HepG2 (cell line): ENCODE measurements around the gene BMPR2. TPM values are rescaled to one million over a fixed set of nuclear protein-coding genes. Genes with fewer than 3 reads are reported as not detected.

ENCODE experiments used
- ARNTL ChIP-seq: sonication (generic); formaldehyde crosslinking; IDR thresholded peaks from 2 replicates; pipeline ENCODE4 v1.4.0; 2020; ENCODE audit warnings: mild to moderate bottlenecking, missing genetic modification reagents
- CCAR2 ChIP-seq: fragments of 200-400 bp; formaldehyde crosslinking; optimal IDR thresholded peaks from 2 replicates; pipeline ENCODE3; 2018; ENCODE audit warnings: low read depth, mild to moderate bottlenecking, low read length, moderate library complexity
- DDIT3 ChIP-seq: sonication (generic); formaldehyde crosslinking; IDR thresholded peaks from 2 replicates; pipeline ENCODE4 v1.4.0; 2020; ENCODE audit warnings: mild to moderate bottlenecking, missing genetic modification reagents
- ETV5 ChIP-seq: IDR thresholded peaks from 2 replicates; pipeline ENCODE4 v1.6.1; 2018; ENCODE audit warnings: missing biosample characterization, missing genetic modification reagents, inconsistent platforms, borderline replicate concordance
- FOXK1 ChIP-seq: sonication (generic); formaldehyde crosslinking; IDR thresholded peaks from 2 replicates; pipeline ENCODE4 v1.4.0; 2020; ENCODE audit warnings: low read depth, missing genetic modification reagents, borderline replicate concordance
- HDAC1 ChIP-seq: sonication (generic); formaldehyde crosslinking; IDR thresholded peaks from 2 replicates; pipeline ENCODE4 v1.5.1; 2020; ENCODE audit warnings: mild to moderate bottlenecking, missing genetic modification reagents
- IRF1 ChIP-seq: sonication (generic); formaldehyde crosslinking; IDR thresholded peaks from 2 replicates; pipeline ENCODE4 v1.4.0; 2020; ENCODE audit warnings: low read depth, mild to moderate bottlenecking, missing genetic modification reagents
- JARID2 ChIP-seq: sonication (generic); formaldehyde crosslinking; IDR thresholded peaks from 2 replicates; pipeline ENCODE4 v1.8.1; 2023; ENCODE audit warnings: missing genetic modification reagents, inconsistent platforms; ENCODE audit not compliant: insufficient replicate concordance
- MTF1 ChIP-seq: sonication (generic); formaldehyde crosslinking; IDR thresholded peaks from 2 replicates; pipeline ENCODE4 v1.5.0; 2020; ENCODE audit warnings: missing genetic modification reagents
- NFRKB ChIP-seq: fragments of 450-650 bp; IDR thresholded peaks from 2 replicates; pipeline ENCODE4 v1.6.1; 2017
- SRSF4 ChIP-seq: fragments of 200-400 bp; formaldehyde crosslinking; IDR thresholded peaks from one replicate; pipeline ENCODE4 v1.6.1; 2018; ENCODE audit warnings: mild to moderate bottlenecking, low read depth, low read length, moderate library complexity; ENCODE audit not compliant: poor library complexity, severe bottlenecking
- ZFP91 ChIP-seq: sonication (generic); formaldehyde crosslinking; IDR thresholded peaks from 2 replicates; pipeline ENCODE4 v1.9.0; 2022; ENCODE audit warnings: missing genetic modification reagents, mild to moderate bottlenecking, borderline replicate concordance
- ZNF207 ChIP-seq: fragments of 450-650 bp; IDR thresholded peaks from 2 replicates; pipeline ENCODE4 v1.6.1; 2016; ENCODE audit warnings: antibody characterized with exemption, borderline replicate concordance
- ZNF275 ChIP-seq: sonication (generic); formaldehyde crosslinking; IDR thresholded peaks from 2 replicates; pipeline ENCODE4 v1.8.0; 2022; ENCODE audit warnings: missing genetic modification reagents, mild to moderate bottlenecking, inconsistent platforms, borderline replicate concordance
- ZNF546 ChIP-seq: sonication (generic); formaldehyde crosslinking; conservative IDR thresholded peaks from 2 replicates; pipeline ENCODE4 v1.8.1; 2023; ENCODE audit warnings: mild to moderate bottlenecking, missing genetic modification reagents
- ZNF550 ChIP-seq: sonication (generic); formaldehyde crosslinking; IDR thresholded peaks from 2 replicates; pipeline ENCODE4 v1.4.0; 2020; ENCODE audit warnings: mild to moderate bottlenecking, missing genetic modification reagents, borderline replicate concordance
- ZNF660 ChIP-seq: sonication (generic); formaldehyde crosslinking; IDR thresholded peaks from 2 replicates; pipeline ENCODE4 v1.5.1; 2020; ENCODE audit warnings: mild to moderate bottlenecking, low read depth, missing genetic modification reagents, borderline replicate concordance
- ZNF747 ChIP-seq: sonication (generic); formaldehyde crosslinking; IDR thresholded peaks from 2 replicates; pipeline ENCODE4 v1.8.1; 2023; ENCODE audit warnings: missing genetic modification reagents, mild to moderate bottlenecking, borderline replicate concordance
- ZSCAN9 ChIP-seq: IDR thresholded peaks from 2 replicates; pipeline ENCODE4 v1.6.1; 2016; ENCODE audit warnings: borderline replicate concordance
- polyA plus RNA-seq, 8 experiments: library from polyadenylated mRNA; depleted of rRNA in 3 of 8; stranded (reverse) in 7 of 8; unstranded in 1 of 8; fragments of >200 nt; fragmentation: Illumina TruSeq in 4 of 8; extraction: Trizol in 4 of 8; gene quantifications; 2 replicates each; pipeline versions ENCODE4 v1.2.1 to v1.2.3, GENCODE V29; 2011 to 2016; ENCODE audit warnings: low read depth in 4 of 8, missing spikeins in 1 of 8, mixed read lengths in 1 of 8; ENCODE audit not compliant: insufficient read depth in 1 of 8
- total RNA-seq, 5 experiments: library from RNA; depleted of rRNA; stranded (reverse); fragments of >200 nt; fragmentation: Illumina TruSeq; extraction: Trizol; gene quantifications; 2 replicates each; pipeline ENCODE4 v1.2.3, GENCODE V29; 2016; ENCODE audit warnings: low read depth in 1 of 5

The BMPR2 gene
- total and polyA plus RNA-seq, 2 of the 13 experiments (the other 11 are each of a cell fraction or from before 2014, with no cell fraction given) = 5.5 to 10.3 TPM

- TF ChIP-seq ZFP91 (CRISPR knock-in tag) (peak; percentile 74; the same call in 1 of the 2 replicates), ZSCAN9 (CRISPR knock-in tag) (no peak), ETV5 (CRISPR knock-in tag) (peak; percentile 42; the same call in 1 of the 2 replicates), HDAC1 (peak; percentile 65), FOXK1 (CRISPR knock-in tag) (peak; percentile 90), MTF1 (CRISPR knock-in tag) (no peak), DDIT3 (no peak), ZNF207 (no peak), SRSF4 (no peak), ZNF546 (CRISPR knock-in tag) (no peak; the same call in 1 of the 2 replicates), ZNF747 (CRISPR knock-in tag) (peak; percentile 19; the same call in 1 of the 2 replicates), ZNF660 (no peak), ZNF275 (CRISPR knock-in tag) (no peak), ARNTL (CRISPR knock-in tag) (0 out of 2 replicates have a peak, but pooled peaks have one; percentile 38), JARID2 (CRISPR knock-in tag) (no peak), CCAR2 (no peak), ZNF550 (no peak), IRF1 (no peak), NFRKB (no peak)
Observed at GRCh38 chr2:202588647-202589581, 212.8 kb downstream of the BMPR2 start (continued).
